Measurements from ENCODE around the gene SCGB1A1. TPM values are rescaled to one million over a fixed set of nuclear protein-coding genes. Genes with fewer than 3 reads are reported as not detected.
A peak's percentile ranks its signal among the peaks of the same experiment; 100 is the strongest.

The SCGB1A1 gene
- total RNA-seq, 2 donors from 2014 or later, result not detected

GRCh38 chr11:62406034-62406433 is 12.8 kb upstream of the SCGB1A1 start:
- Mint-ChIP-seq H3K27ac (no peak overlapping the region), H3K36me3 (no peaks in the 10 kb centered on the region), H3K9me3 (no peaks in the 10 kb centered on the region)
- DNase-seq (ENCODE audit: low spot score in 2 of 2) (no peak), ATAC-seq (no peak)

GRCh38 chr11:62409831-62410230 is 9.0 kb upstream of the SCGB1A1 start:
- Mint-ChIP-seq H3K36me3 (no peaks in the 10 kb centered on the region), H3K27ac (no peak overlapping the region), H3K9me3 (no peaks in the 10 kb centered on the region)
- DNase-seq (ENCODE audit: low spot score in 2 of 2), result no peak
- no peak for ATAC-seq

GRCh38 chr11:62410972-62411371 is 7.9 kb upstream of the SCGB1A1 start:
- no peak for DNase-seq (ENCODE audit: low spot score in 2 of 2)
- H3K9me3 Mint-ChIP-seq, result no peaks in the 10 kb centered on the region
- no peaks in the 10 kb centered on the region for H3K36me3 Mint-ChIP-seq
- H3K27ac Mint-ChIP-seq, result no peak overlapping the region
- ATAC-seq, result no peak

GRCh38 chr11:62411524-62411923 is 7.3 kb upstream of the SCGB1A1 start:
- DNase-seq (ENCODE audit: low spot score in 2 of 2), result no peak
- no peak overlapping the region for H3K27ac Mint-ChIP-seq
- no peak for ATAC-seq
- no peaks in the 10 kb centered on the region for H3K9me3 Mint-ChIP-seq
- H3K36me3 Mint-ChIP-seq, result no peaks in the 10 kb centered on the region

- H3K9me3 Mint-ChIP-seq, result no peaks in the 10 kb centered on the region
- DNase-seq (ENCODE audit: low spot score in 2 of 2) (no peak), ATAC-seq (no peak)
- no peak overlapping the region for H3K27ac Mint-ChIP-seq
- H3K36me3 Mint-ChIP-seq, result no peaks in the 10 kb centered on the region
These were observed 5.7 kb upstream of the SCGB1A1 start for GRCh38 chr11:62413060-62413696.

GRCh38 chr11:62416596-62416995 is 2.2 kb upstream of the SCGB1A1 start:
- Mint-ChIP-seq H3K27ac (no peak overlapping the region), H3K36me3 (no peaks in the 10 kb centered on the region), H3K9me3 (no peaks in the 10 kb centered on the region)
- ATAC-seq, result no peak
- no peak for DNase-seq (ENCODE audit: low spot score in 2 of 2)

GRCh38 chr11:62418136-62418535 is 697 bp upstream of the SCGB1A1 start:
- Mint-ChIP-seq H3K9me3 (no peaks in the 10 kb centered on the region), H3K27ac (peak overlapping the region in 1 of 2 donors; percentile 30), H3K36me3 (no peaks in the 10 kb centered on the region)
- no peak for ATAC-seq
- DNase-seq (ENCODE audit: low spot score in 2 of 2), result no peak

GRCh38 chr11:62419314-62419929 is 589 bp downstream of the SCGB1A1 start:
- Mint-ChIP-seq H3K36me3 (no peaks in the 10 kb centered on the region), H3K27ac (no peak overlapping the region), H3K9me3 (no peaks in the 10 kb centered on the region)
- DNase-seq (ENCODE audit: low spot score in 2 of 2) (no peak), ATAC-seq (no peak)

- Mint-ChIP-seq H3K9me3 (no peaks in the 10 kb centered on the region), H3K27ac (no peak overlapping the region), H3K36me3 (no peaks in the 10 kb centered on the region)
- ATAC-seq (no peak), DNase-seq (ENCODE audit: low spot score in 2 of 2) (no peak)
These were observed 1.1 kb downstream of the SCGB1A1 start for GRCh38 chr11:62419943-62420342.

- DNase-seq (ENCODE audit: low spot score in 2 of 2) (no peak), ATAC-seq (no peak)
- H3K36me3 Mint-ChIP-seq, result no peaks in the 10 kb centered on the region
- no peak overlapping the region for H3K27ac Mint-ChIP-seq
- H3K9me3 Mint-ChIP-seq, result no peaks in the 10 kb centered on the region
These were observed 2.0 kb downstream of the SCGB1A1 start for GRCh38 chr11:62420882-62421281.

GRCh38 chr11:62421996-62422395 is 3.2 kb downstream of the SCGB1A1 start:
- H3K36me3 Mint-ChIP-seq, result no peaks in the 10 kb centered on the region
- ATAC-seq (no peak), DNase-seq (ENCODE audit: low spot score in 2 of 2) (no peak)
- no peaks in the 10 kb centered on the region for H3K9me3 Mint-ChIP-seq
- no peak overlapping the region for H3K27ac Mint-ChIP-seq

- ATAC-seq (no peak), DNase-seq (ENCODE audit: low spot score in 2 of 2) (no peak)
- Mint-ChIP-seq H3K9me3 (no peaks in the 10 kb centered on the region), H3K36me3 (no peaks in the 10 kb centered on the region), H3K27ac (no peak overlapping the region)
These were observed 4.2 kb downstream of the SCGB1A1 start for GRCh38 chr11:62423012-62423411.

GRCh38 chr11:62427630-62428233 is 8.9 kb downstream of the SCGB1A1 start:
- Mint-ChIP-seq H3K9me3 (no peaks in the 10 kb centered on the region), H3K27ac (peak overlapping the region; percentile 59 to 79), H3K36me3 (no peaks in the 10 kb centered on the region)
- peak in 1 of 2 donors; percentile 21 for DNase-seq (ENCODE audit: low spot score in 2 of 2)
- ATAC-seq, result peak; percentile 68 to 73

- no peak for ATAC-seq
- Mint-ChIP-seq H3K9me3 (no peaks in the 10 kb centered on the region), H3K27ac (peak overlapping the region in 1 of 2 donors; percentile 56), H3K36me3 (no peaks in the 10 kb centered on the region)
- no peak for DNase-seq (ENCODE audit: low spot score in 2 of 2)
These were observed 10.2 kb downstream of the SCGB1A1 start for GRCh38 chr11:62428871-62429560.

GRCh38 chr11:62430425-62430824 is 11.6 kb downstream of the SCGB1A1 start:
- Mint-ChIP-seq H3K27ac (no peak overlapping the region), H3K9me3 (no peaks in the 10 kb centered on the region), H3K36me3 (no peaks in the 10 kb centered on the region)
- ATAC-seq (no peak), DNase-seq (ENCODE audit: low spot score in 2 of 2) (no peak)

- ATAC-seq, result no peak
- no peak for DNase-seq (ENCODE audit: low spot score in 2 of 2)
- H3K27ac Mint-ChIP-seq, result no peak overlapping the region
- H3K36me3 Mint-ChIP-seq, result no peaks in the 10 kb centered on the region
- no peaks in the 10 kb centered on the region for H3K9me3 Mint-ChIP-seq
These were observed 12.5 kb downstream of the SCGB1A1 start for GRCh38 chr11:62431171-62431901.

- no peak overlapping the region for H3K27ac Mint-ChIP-seq
- ATAC-seq, result no peak
These were observed 13.9 kb downstream of the SCGB1A1 start for GRCh38 chr11:62432695-62433094.

More at GRCh38 chr11:62432695-62433094, 13.9 kb downstream of the SCGB1A1 start:
- H3K36me3 Mint-ChIP-seq, result no peaks in the 10 kb centered on the region
- DNase-seq (ENCODE audit: low spot score in 2 of 2), result no peak
- H3K9me3 Mint-ChIP-seq, result no peaks in the 10 kb centered on the region
